IMR-90 (cell line): ENCODE data around the gene ZBTB7B. TPM values are rescaled to one million over a fixed set of nuclear protein-coding genes. Genes with fewer than 3 reads are reported as not detected.

Source experiments
- ATAC-seq: fragments of 200-7000 bp; cut with Tn5 transposase; 2 replicates; pipeline ENCODE4 v1.9.1; 2020; ENCODE audit warnings: low read depth, mild to moderate bottlenecking, moderate library complexity
- BruUV-seq: library from RNA; stranded (reverse); fragments of 400-500 nt; replicated peaks from 2 replicates; lab custom pipeline; 2021; lab: Mats Ljungman, UMichigan
- CTCF ChIA-PET: fragments of 300-600 bp; formaldehyde crosslinking; extraction: SDS; loops from one replicate; lab custom pipeline; 2021; ENCODE audit warnings: antibody characterized with exemption; lab: Yijun Ruan, JAX
- POLR2A ChIA-PET: fragments of 300-600 bp; sonication (Branson Sonifier 250); formaldehyde crosslinking; loops from one replicate; lab custom pipeline; 2022; ENCODE audit warnings: antibody characterized with exemption; ENCODE audit not compliant: unreplicated experiment; lab: Charles Lee
- DNase-seq: peaks from one replicate; pipeline ENCODE4 v3.0.0; 2013
- H2AFZ ChIP-seq: replicated peaks from 2 replicates; pipeline ENCODE3; 2013; ENCODE audit warnings: low read length, mild to moderate bottlenecking; ENCODE audit not compliant: poor library complexity
- H2AK5ac ChIP-seq: 2 replicates; pipeline ENCODE4 v1.6.1; 2013; ENCODE audit warnings: low read depth, low read length, inconsistent platforms
- H2AK9ac ChIP-seq: replicated peaks from 2 replicates; pipeline ENCODE3; 2013; ENCODE audit warnings: mild to moderate bottlenecking, low read depth, low read length, moderate library complexity; ENCODE audit not compliant: poor library complexity
- H2BK120ac ChIP-seq: 2 replicates; pipeline ENCODE4 v1.6.1; 2013; ENCODE audit warnings: low read depth, low read length, inconsistent platforms
- H2BK15ac ChIP-seq: 3 replicates; pipeline ENCODE4 v1.6.1; 2013; ENCODE audit warnings: low read depth, low read length, inconsistent platforms
- H2BK20ac ChIP-seq: 2 replicates; pipeline ENCODE4 v1.6.1; 2013; ENCODE audit warnings: low read depth, mild to moderate bottlenecking, inconsistent platforms, low read length, moderate library complexity
- H2BK5ac ChIP-seq: 2 replicates; pipeline ENCODE4 v1.6.1; 2013; ENCODE audit warnings: mild to moderate bottlenecking, low read depth, low read length, inconsistent platforms; ENCODE audit not compliant: poor library complexity, severe bottlenecking
- H3K14ac ChIP-seq: replicated peaks from 2 replicates; pipeline ENCODE4 v1.6.1; 2013; ENCODE audit warnings: low read depth, low read length, inconsistent platforms
- H3K18ac ChIP-seq: 2 replicates; pipeline ENCODE4 v1.6.1; 2013; ENCODE audit warnings: low read depth, low read length, control low read depth
- H3K23ac ChIP-seq: 2 replicates; pipeline ENCODE4 v1.6.1; 2013; ENCODE audit warnings: low read depth, low read length, inconsistent platforms
- H3K27ac ChIP-seq: 2 replicates; pipeline ENCODE4 v1.5.1; 2013; ENCODE audit warnings: mild to moderate bottlenecking, control low read depth, low read length; ENCODE audit not compliant: insufficient read depth
- H3K27me3 ChIP-seq: 2 replicates; pipeline ENCODE4 v1.6.1; 2013; ENCODE audit warnings: low read length; ENCODE audit not compliant: control insufficient read depth, insufficient read depth
- H3K36me3 ChIP-seq: 2 replicates; pipeline ENCODE4 v1.6.1; 2013; ENCODE audit warnings: low read length, mixed read lengths; ENCODE audit not compliant: control insufficient read depth, insufficient read depth
- H3K4ac ChIP-seq: 2 replicates; pipeline ENCODE4 v1.6.1; 2013; ENCODE audit warnings: low read depth, low read length, inconsistent platforms
- H3K4me1 ChIP-seq: 2 replicates; pipeline ENCODE4 v1.6.1; 2013; ENCODE audit warnings: low read length, mixed read lengths; ENCODE audit not compliant: control insufficient read depth, insufficient read depth
- H3K4me2 ChIP-seq: 2 replicates; pipeline ENCODE4 v1.6.1; 2013; ENCODE audit warnings: low read depth, mild to moderate bottlenecking, control low read depth, low read length, moderate library complexity
- H3K4me3 ChIP-seq: 2 replicates; pipeline ENCODE4 v1.5.1; 2013; ENCODE audit warnings: low read depth, mild to moderate bottlenecking, control low read depth, low read length, moderate library complexity; ENCODE audit not compliant: insufficient read depth
- H3K56ac ChIP-seq: 2 replicates; pipeline ENCODE4 v1.6.1; 2013; ENCODE audit warnings: low read length, inconsistent platforms; ENCODE audit not compliant: insufficient read depth; ENCODE audit errors: extremely low read depth
- H3K79me1 ChIP-seq, 2 experiments: 2 replicates each; pipeline ENCODE4 v1.6.1; 2013; ENCODE audit warnings: low read length in 2 of 2, inconsistent platforms in 1 of 2, low read depth in 1 of 2
- H3K9ac ChIP-seq: 2 replicates; pipeline ENCODE4 v1.6.1; 2013; ENCODE audit warnings: low read depth, low read length, control low read depth
- H3K9me1 ChIP-seq: 2 replicates; pipeline ENCODE4 v1.6.1; 2013; ENCODE audit warnings: low read length, inconsistent platforms; ENCODE audit not compliant: insufficient read depth
- H3K9me3 ChIP-seq: 2 replicates; pipeline ENCODE4 v1.6.1; 2013; ENCODE audit warnings: low read length; ENCODE audit not compliant: control insufficient read depth, insufficient read depth
- H4K20me1 ChIP-seq: 2 replicates; pipeline ENCODE4 v1.6.1; 2013; ENCODE audit warnings: low read length, inconsistent platforms; ENCODE audit not compliant: insufficient read depth
- H4K5ac ChIP-seq: 2 replicates; pipeline ENCODE4 v1.6.1; 2013; ENCODE audit warnings: mild to moderate bottlenecking, low read depth, low read length, control low read depth
- H4K8ac ChIP-seq, 2 experiments: 2 replicates each; pipeline ENCODE4 v1.6.1; 2013; ENCODE audit warnings: low read depth in 2 of 2, low read length in 2 of 2, control low read depth in 1 of 2, inconsistent platforms in 1 of 2
- H4K91ac ChIP-seq: 2 replicates; pipeline ENCODE4 v1.6.1; 2013; ENCODE audit warnings: low read depth, low read length, inconsistent platforms; ENCODE audit not compliant: insufficient read depth
- BHLHE40 ChIP-seq: fragments of 150-350 bp; IDR thresholded peaks from 2 replicates; pipeline ENCODE4 v1.6.1; 2016; ENCODE audit warnings: mild to moderate bottlenecking, low read depth, low read length
- CHD1 ChIP-seq: IDR thresholded peaks from 2 replicates; pipeline ENCODE4 v1.6.1; 2012; ENCODE audit warnings: low read depth, low read length, improper control_type of control experiment
- FOS ChIP-seq: fragments of 150-350 bp; IDR thresholded peaks from 2 replicates; pipeline ENCODE4 v1.6.1; 2016; ENCODE audit warnings: low read depth, low read length
- MAFK ChIP-seq: IDR thresholded peaks from 2 replicates; pipeline ENCODE4 v1.6.1; 2012; ENCODE audit warnings: low read depth, low read length, improper control_type of control experiment
- MAZ ChIP-seq: IDR thresholded peaks from 2 replicates; pipeline ENCODE4 v1.6.1; 2012; ENCODE audit warnings: low read depth, mild to moderate bottlenecking, low read length, improper control_type of control experiment, moderate library complexity, borderline replicate concordance
- MXI1 ChIP-seq: IDR thresholded peaks from 2 replicates; pipeline ENCODE4 v1.6.1; 2012; ENCODE audit warnings: low read depth, mild to moderate bottlenecking, low read length, moderate library complexity, borderline replicate concordance
- NFE2L2 ChIP-seq: fragments of 150-350 bp; IDR thresholded peaks from 2 replicates; pipeline ENCODE4 v1.6.1; 2016; ENCODE audit warnings: low read depth, mild to moderate bottlenecking, low read length
- POLR2A ChIP-seq: IDR thresholded peaks from 2 replicates; pipeline ENCODE4 v1.6.1; 2012; ENCODE audit warnings: mild to moderate bottlenecking, low read depth, low read length
- RAD21 ChIP-seq: IDR thresholded peaks from 2 replicates; pipeline ENCODE4 v1.6.1; 2012; ENCODE audit warnings: low read length, improper control_type of control experiment
- SMC3 ChIP-seq: fragments of 150-350 bp; IDR thresholded peaks from 2 replicates; pipeline ENCODE4 v1.6.1; 2016; ENCODE audit warnings: low read depth, mild to moderate bottlenecking, antibody characterized with exemption, low read length, moderate library complexity
- WGBS, 2 experiments: methylation state at CpG; one replicate each; pipeline versions ENCODE4 v1.1.5 to v1.1.7; 2013; ENCODE audit warnings: missing lambda C conversion rate in 2 of 2; ENCODE audit not compliant: insufficient read length in 1 of 2; ENCODE audit errors: extremely low coverage in 2 of 2; 5-methylcytosine and 5-hydroxymethylcytosine counted together
- dilution Hi-C: fragments of 300-500 bp; cut with HindIII; formaldehyde crosslinking; loops from one replicate; pipeline ENCODE4 v1.14.3; 2018; ENCODE audit warnings: low sequenced_read_pairs; ENCODE audit not compliant: unreplicated experiment
- in situ Hi-C: fragments of 300-500 bp; cut with MboI; formaldehyde crosslinking; loops from 3 replicates; pipeline ENCODE4 v1.14.3; 2019; ENCODE audit warnings: low sequenced_read_pairs, inconsistent platforms, mixed read lengths
- intact Hi-C: fragments of 100-400 bp; cut with micrococcal nuclease; formaldehyde crosslinking; loops from 2 replicates; pipeline ENCODE4 v1.10.0; 2022
- polyA plus RNA-seq, 3 experiments: library from polyadenylated mRNA; depleted of rRNA; stranded (reverse); fragments of >200 nt; gene quantifications; 2 replicates each; pipeline ENCODE4 v1.2.3, GENCODE V29; 2012; ENCODE audit warnings: low replicate concordance in 1 of 3
- total RNA-seq: library from RNA; depleted of rRNA; stranded (reverse); fragments of >200 nt; gene quantifications from 2 replicates; pipeline ENCODE4 v1.2.3, GENCODE V29; 2012
- TF ChIP-seq, protein P1 (sequence below): conservative IDR thresholded peaks from 2 replicates; pipeline ENCODE4 v1.5.1; 2012; ENCODE audit warnings: mild to moderate bottlenecking, low read depth, low read length, improper control_type of control experiment
- TF ChIP-seq, protein P2 (sequence below): fragments of 150-350 bp; IDR thresholded peaks from 2 replicates; pipeline ENCODE4 v1.6.1; 2017; ENCODE audit warnings: mild to moderate bottlenecking, antibody characterized with exemption, low read length, low read depth

The ZBTB7B gene
- total and polyA plus RNA-seq, 2 of the 4 experiments (the other 2 are of a cell fraction), result 7.7 to 17.4 TPM

DNA sequence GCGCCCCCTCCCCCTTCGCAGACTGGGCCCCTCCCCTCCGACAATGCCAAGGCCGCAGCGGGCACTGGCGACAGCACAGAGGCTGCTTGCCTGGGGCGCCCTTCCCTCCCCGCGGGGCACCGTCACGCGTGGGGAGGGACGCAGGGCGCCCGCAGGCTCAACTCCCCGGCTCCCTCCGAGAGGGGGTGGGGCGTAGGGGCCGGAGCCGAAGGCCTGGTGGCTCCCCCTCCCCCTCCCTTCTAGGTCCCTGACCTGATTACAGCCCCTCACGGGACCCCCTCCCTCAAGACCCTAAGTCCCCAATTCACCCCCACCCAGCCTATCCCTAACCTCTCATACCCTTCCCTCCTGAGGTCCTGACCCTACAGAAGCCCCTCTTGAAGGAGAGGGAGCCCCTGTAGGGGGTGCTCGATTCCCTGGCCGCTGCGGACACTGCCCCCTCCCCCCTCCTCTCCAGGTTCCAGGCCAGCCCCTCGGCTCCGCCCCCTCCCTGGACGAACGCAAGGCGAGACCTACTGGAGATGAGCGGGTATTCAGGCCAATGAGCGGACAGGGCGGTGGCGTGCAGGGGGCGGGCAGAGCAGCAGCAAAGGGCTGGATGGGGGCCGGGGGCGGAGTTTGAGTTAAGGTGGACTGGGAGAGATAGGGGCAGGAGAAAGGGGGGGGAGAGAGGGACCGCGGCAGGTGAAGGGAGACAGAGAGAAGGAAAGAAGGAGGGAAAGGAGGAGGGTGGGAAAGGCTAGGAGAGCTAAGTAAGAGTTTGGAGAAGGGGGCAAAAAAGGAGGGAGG, 733 bp upstream of the ZBTB7B start:
- in situ Hi-C loops (no loop called here), intact Hi-C loops (loop anchor here (1.0 to 5.0 kb wide), 3 partner anchors 30 to 65 kb away; partner anchors contain the start of genes ADAM15 and PMVK), dilution Hi-C loops (no loop called here)
- H3K79me1 ChIP-seq, result peaks cover 14 to 59% of the 10 kb centered on the region in 2 experiments
- H3K27me3 ChIP-seq, result no peaks in the 10 kb centered on the region
- H4K8ac ChIP-seq, result peak overlapping the region; percentile 11 to 92; a peak in 3 of 4 replicates
- H2BK15ac ChIP-seq, result peak overlapping the region; percentile 95; the same call in 2 of the 3 replicates
- ATAC-seq (peak; percentile 84), DNase-seq (peak; percentile 99)
- H3K9me3 ChIP-seq, result no peaks in the 10 kb centered on the region
- BruUV-seq, result no TSS peak
- peak overlapping the region; percentile 70; the same call in 1 of the 2 replicates for H2BK20ac ChIP-seq
- peak overlapping the region; percentile 94 for H2BK5ac ChIP-seq
- peaks cover 21% of the 10 kb centered on the region for H3K4me1 ChIP-seq
- CTCF ChIA-PET, result interaction anchor here (0.9 kb wide), 1 partner anchor 31 kb away, joined by 4 read pairs; the partner anchor contains the start of gene SHC1
- peak overlapping the region; percentile 47; the same call in 1 of the 2 replicates for H3K56ac ChIP-seq
- peaks cover 12% of the 10 kb centered on the region for H3K9me1 ChIP-seq
- POLR2A ChIA-PET, result no interaction called here
- no peaks in the 10 kb centered on the region; the same call in none of the 2 replicates for H3K36me3 ChIP-seq
- peak overlapping the region; percentile 87 for H3K4ac ChIP-seq
- H3K27ac ChIP-seq, result peak overlapping the region; percentile 99
- H3K23ac ChIP-seq, result peak overlapping the region; percentile 97
- TF ChIP-seq SMC3 (0 out of 2 replicates have a peak, but pooled peaks have one; percentile 1), CHD1 (no peak), MAFK (no peak), POLR2A (no peak), NFE2L2 (no peak), MAZ (peak; percentile 95), FOS (no peak), MXI1 (peak; percentile 12; the same call in 1 of the 2 replicates), BHLHE40 (peak; percentile 94), RAD21 (0 out of 2 replicates have a peak, but pooled peaks have one; percentile 11)
- TF ChIP-seq, protein P1, sequence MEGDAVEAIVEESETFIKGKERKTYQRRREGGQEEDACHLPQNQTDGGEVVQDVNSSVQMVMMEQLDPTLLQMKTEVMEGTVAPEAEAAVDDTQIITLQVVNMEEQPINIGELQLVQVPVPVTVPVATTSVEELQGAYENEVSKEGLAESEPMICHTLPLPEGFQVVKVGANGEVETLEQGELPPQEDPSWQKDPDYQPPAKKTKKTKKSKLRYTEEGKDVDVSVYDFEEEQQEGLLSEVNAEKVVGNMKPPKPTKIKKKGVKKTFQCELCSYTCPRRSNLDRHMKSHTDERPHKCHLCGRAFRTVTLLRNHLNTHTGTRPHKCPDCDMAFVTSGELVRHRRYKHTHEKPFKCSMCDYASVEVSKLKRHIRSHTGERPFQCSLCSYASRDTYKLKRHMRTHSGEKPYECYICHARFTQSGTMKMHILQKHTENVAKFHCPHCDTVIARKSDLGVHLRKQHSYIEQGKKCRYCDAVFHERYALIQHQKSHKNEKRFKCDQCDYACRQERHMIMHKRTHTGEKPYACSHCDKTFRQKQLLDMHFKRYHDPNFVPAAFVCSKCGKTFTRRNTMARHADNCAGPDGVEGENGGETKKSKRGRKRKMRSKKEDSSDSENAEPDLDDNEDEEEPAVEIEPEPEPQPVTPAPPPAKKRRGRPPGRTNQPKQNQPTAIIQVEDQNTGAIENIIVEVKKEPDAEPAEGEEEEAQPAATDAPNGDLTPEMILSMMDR, result peak; percentile 50
- TF ChIP-seq, protein P2, sequence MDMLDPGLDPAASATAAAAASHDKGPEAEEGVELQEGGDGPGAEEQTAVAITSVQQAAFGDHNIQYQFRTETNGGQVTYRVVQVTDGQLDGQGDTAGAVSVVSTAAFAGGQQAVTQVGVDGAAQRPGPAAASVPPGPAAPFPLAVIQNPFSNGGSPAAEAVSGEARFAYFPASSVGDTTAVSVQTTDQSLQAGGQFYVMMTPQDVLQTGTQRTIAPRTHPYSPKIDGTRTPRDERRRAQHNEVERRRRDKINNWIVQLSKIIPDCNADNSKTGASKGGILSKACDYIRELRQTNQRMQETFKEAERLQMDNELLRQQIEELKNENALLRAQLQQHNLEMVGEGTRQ, result no peak
- H2BK120ac ChIP-seq, result peak overlapping the region; percentile 93
- H2AK5ac ChIP-seq, result peak overlapping the region; percentile 97
- peak overlapping the region; percentile 75 for H3K4me3 ChIP-seq
- H3K14ac ChIP-seq, result peak overlapping the region; percentile 87
- 0% methylated on average over 8 of the region's 38 CpGs; no CpG with 5 or more reads in 1 of the 2 experiments for WGBS, 2 experiments
- peak overlapping the region; percentile 96 for H3K18ac ChIP-seq
- H4K5ac ChIP-seq, result peak overlapping the region; percentile 89; the same call in 1 of the 2 replicates
- no peaks in the 10 kb centered on the region for H4K20me1 ChIP-seq
- H2AFZ ChIP-seq, result peak overlapping the region; percentile 92
- peak overlapping the region; percentile 97 for H3K4me2 ChIP-seq
- peak overlapping the region; percentile 94 for H4K91ac ChIP-seq
- H3K9ac ChIP-seq, result peak overlapping the region; percentile 89
- H2AK9ac ChIP-seq, result peak overlapping the region; percentile 99
